ENCODE measurements around the gene SEC14L2. TPM values are rescaled to one million over a fixed set of nuclear protein-coding genes. Genes with fewer than 3 reads are reported as not detected.
"Not testable (repeated sequence)": the region's sequence is repeated elsewhere in the genome, so short reads cannot be mapped to it uniquely, and the experiment has no call there.

SEC14L2 gene
- total RNA-seq, 1 donor from 2014 or later: 0.40 TPM

GRCh38 chr22:30447656-30448055 is 50.8 kb downstream of the SEC14L2 start:
- Mint-ChIP-seq H3K27ac (no peak overlapping the region), H3K4me3 (no peak overlapping the region), H3K4me1 (peaks cover 6% of the 10 kb centered on the region), H3K36me3 (ENCODE audit: low read depth) (no peaks in the 10 kb centered on the region), H3K27me3 (peaks cover 41% of the 10 kb centered on the region), H3K9me3 (peaks cover 2% of the 10 kb centered on the region)
- DNase-seq (no peak), ATAC-seq (ENCODE audit: low read depth) (no peak)
- ChIA-PET CTCF (no interaction called here), POLR2A (no interaction called here)
- TF ChIP-seq CTCF (IDR thresholded peaks at IDR 0.05): no peak
- intact Hi-C loops (cut with micrococcal nuclease): no loop called here

GRCh38 chr22:30451488-30451887 is 54.7 kb downstream of the SEC14L2 start:
- CTCF ChIA-PET; intact Hi-C loops (cut with micrococcal nuclease): not testable (repeated sequence)

GRCh38 chr22:30452861-30453260 is 56.0 kb downstream of the SEC14L2 start:
- H3K9me3 Mint-ChIP-seq: no peaks in the 10 kb centered on the region
- DNase-seq (no peak), ATAC-seq (ENCODE audit: low read depth) (no peak)
- H3K4me3 Mint-ChIP-seq: no peak overlapping the region
- no peak overlapping the region for H3K27ac Mint-ChIP-seq
- intact Hi-C loops (cut with micrococcal nuclease): no loop called here
- H3K36me3 Mint-ChIP-seq (ENCODE audit: low read depth): no peaks in the 10 kb centered on the region
- H3K27me3 Mint-ChIP-seq: peaks cover 26% of the 10 kb centered on the region
- ChIA-PET POLR2A (interaction anchor here (0.7 kb wide), 1 partner anchor 29 kb away, joined by 3 read pairs; no protein-coding TSS in a partner anchor), CTCF (no interaction called here)
- TF ChIP-seq CTCF (IDR thresholded peaks at IDR 0.05): no peak
- H3K4me1 Mint-ChIP-seq: no peaks in the 10 kb centered on the region

More at GRCh38 chr22:30451488-30451887, 54.7 kb downstream of the SEC14L2 start:
- not testable (repeated sequence) for DNase-seq; H3K4me1 Mint-ChIP-seq; ATAC-seq (ENCODE audit: low read depth); H3K9me3 Mint-ChIP-seq; H3K36me3 Mint-ChIP-seq (ENCODE audit: low read depth); H3K4me3 Mint-ChIP-seq; H3K27ac Mint-ChIP-seq
- POLR2A ChIA-PET: interaction anchor here (0.5 kb wide), 1 partner anchor 413 kb away, joined by 5 read pairs; no protein-coding TSS in a partner anchor
- peaks cover 29% of the 10 kb centered on the region for H3K27me3 Mint-ChIP-seq

- Mint-ChIP-seq H3K27ac (no peak overlapping the region), H3K36me3 (ENCODE audit: low read depth) (no peaks in the 10 kb centered on the region), H3K4me3 (no peak overlapping the region), H3K4me1 (no peaks in the 10 kb centered on the region), H3K27me3 (peaks cover 24% of the 10 kb centered on the region), H3K9me3 (no peaks in the 10 kb centered on the region)
- no peak for DNase-seq
- ATAC-seq (ENCODE audit: low read depth): no peak
- CTCF ChIA-PET: no interaction called here
- no peak for TF ChIP-seq CTCF (IDR thresholded peaks at IDR 0.05)
- intact Hi-C loops (cut with micrococcal nuclease): no loop called here
- POLR2A ChIA-PET: no interaction called here
These were observed 57.1 kb downstream of the SEC14L2 start for GRCh38 chr22:30453731-30454510.

- no peak for ATAC-seq (ENCODE audit: low read depth)
- Mint-ChIP-seq H3K27ac (no peak overlapping the region), H3K36me3 (ENCODE audit: low read depth) (no peaks in the 10 kb centered on the region), H3K4me1 (no peaks in the 10 kb centered on the region), H3K4me3 (no peak overlapping the region), H3K27me3 (peaks cover 24% of the 10 kb centered on the region), H3K9me3 (no peaks in the 10 kb centered on the region)
- ChIA-PET CTCF (no interaction called here), POLR2A (no interaction called here)
- DNase-seq: no peak
- intact Hi-C loops (cut with micrococcal nuclease): no loop called here
- TF ChIP-seq CTCF (IDR thresholded peaks at IDR 0.05): no peak
These were observed 58.4 kb downstream of the SEC14L2 start for GRCh38 chr22:30455075-30455840.
